Uterus (tissue), 4 donors: ENCODE data around the gene RPS6KB1. TPM values are rescaled to one million over a fixed set of nuclear protein-coding genes. Genes with fewer than 3 reads are reported as not detected.

ENCODE experiments used
- small RNA-seq: library from RNA; depleted of rRNA; stranded (forward); fragments of <200 nt; gene quantifications from one replicate; pipeline ENCODE3, GENCODE V24; 2016
- total RNA-seq, 4 donors: library from RNA; depleted of rRNA in 3 of 4; stranded (reverse); fragments of >200 nt in 3 of 4; gene quantifications; one replicate each; pipeline versions ENCODE4 v1.1.0 to v1.2.4, GENCODE V29; 2014 to 2023
- donor health status: DM: yes; HTN: yes; CAD: no.

The RPS6KB1 gene
- total RNA-seq, 4 donors from 2014 or later = 19.2 to 86.2 (median 55.8) TPM

Small RNA genes within 50 kb of the gene (small RNA-seq; reads per million reads assigned to genes)
- gene RNU6-450P = not detected
- gene RPS29P21 = not detected

Other genes with a start within 250 kb of the RPS6KB1 start
- 10 to 100 TPM; 13.2 to 31.8 (median 24.3) TPM for gene PTRH2, start 185.7 kb upstream of the RPS6KB1 start, total RNA-seq
- gene VMP1, start 185.5 kb upstream of the RPS6KB1 start, total RNA-seq = 100 to 1,000 TPM in 3 of 4 donors, 10 to 100 TPM in 1; 92.7 to 251 (median 150) TPM
- 10 to 100 TPM in 3 of 4 donors, 1 to 10 TPM in 1; 7.7 to 62.9 (median 18.7) TPM for gene TUBD1, start 178 bp upstream of the RPS6KB1 start, total RNA-seq
- gene RNFT1, start 71.6 kb downstream of the RPS6KB1 start, total RNA-seq = 10 to 100 TPM; 10.3 to 20.5 (median 16.7) TPM
- 10 to 100 TPM in 2 of 4 donors, 1 to 10 TPM in 2; 5.6 to 36.4 (median 15.9) TPM for gene HEATR6, start 185.8 kb downstream of the RPS6KB1 start, total RNA-seq